Measurements from ENCODE around the gene GALNT5. TPM values are rescaled to one million over a fixed set of nuclear protein-coding genes. Genes with fewer than 3 reads are reported as not detected.
"Not testable (repeated sequence)": the region's sequence is repeated elsewhere in the genome, so short reads cannot be mapped to it uniquely, and the experiment has no call there.

Gene GALNT5
- total RNA-seq, result 0.35 TPM
- long read RNA-seq, partial matches to known transcripts, result 1 of 1 reads
- long read RNA-seq, other reads (novel, unspliced or antisense), result 0 of 1 reads

GRCh38 chr2:157257312-157258252 is at the start of gene GALNT5:
Gene GALNT5 (plus strand): TSS chr2:157257705. CDS start chr2:157258083, 378 bp downstream.
- DNase-seq (ENCODE audit: low spot score), result no peak
- intact Hi-C loops (cut with DNase I), result no loop called here

- intact Hi-C loops (cut with DNase I), result no loop called here
- no peak for DNase-seq (ENCODE audit: low spot score)
Measured at GRCh38 chr2:157216286-157216965, 41.1 kb upstream of the GALNT5 start.

- intact Hi-C loops (cut with DNase I), result no loop called here
Measured at GRCh38 chr2:157217409-157217808, 40.1 kb upstream of the GALNT5 start.

GRCh38 chr2:157218911-157219310 is 38.6 kb upstream of the GALNT5 start:
- DNase-seq (ENCODE audit: low spot score), result no peak
- intact Hi-C loops (cut with DNase I), result no loop called here

More at GRCh38 chr2:157217409-157217808, 40.1 kb upstream of the GALNT5 start:
- DNase-seq (ENCODE audit: low spot score), result no peak

GRCh38 chr2:157220502-157220901 is 37.0 kb upstream of the GALNT5 start:
- intact Hi-C loops (cut with DNase I), result no loop called here
- no peak for DNase-seq (ENCODE audit: low spot score)

- intact Hi-C loops (cut with DNase I), result no loop called here
Measured at GRCh38 chr2:157221394-157221988, 36.0 kb upstream of the GALNT5 start.

GRCh38 chr2:157223624-157224205 is 33.8 kb upstream of the GALNT5 start:
- no peak for DNase-seq (ENCODE audit: low spot score)
- intact Hi-C loops (cut with DNase I), result no loop called here

More at GRCh38 chr2:157221394-157221988, 36.0 kb upstream of the GALNT5 start:
- DNase-seq (ENCODE audit: low spot score), result no peak

- intact Hi-C loops (cut with DNase I); DNase-seq (ENCODE audit: low spot score): not testable (repeated sequence)
Measured at GRCh38 chr2:157224448-157224847, 33.1 kb upstream of the GALNT5 start.

GRCh38 chr2:157227592-157227991 is 29.9 kb upstream of the GALNT5 start:
- no peak for DNase-seq (ENCODE audit: low spot score)

GRCh38 chr2:157228946-157229345 is 28.6 kb upstream of the GALNT5 start:
- intact Hi-C loops (cut with DNase I), result no loop called here
- no peak for DNase-seq (ENCODE audit: low spot score)

More at GRCh38 chr2:157227592-157227991, 29.9 kb upstream of the GALNT5 start:
- intact Hi-C loops (cut with DNase I), result no loop called here

GRCh38 chr2:157229572-157229971 is 27.9 kb upstream of the GALNT5 start:
- DNase-seq (ENCODE audit: low spot score), result no peak
- intact Hi-C loops (cut with DNase I), result no loop called here

- DNase-seq (ENCODE audit: low spot score), result no peak
- intact Hi-C loops (cut with DNase I), result no loop called here
Measured at GRCh38 chr2:157231476-157231875, 26.0 kb upstream of the GALNT5 start.

GRCh38 chr2:157233506-157233905 is 24.0 kb upstream of the GALNT5 start:
- intact Hi-C loops (cut with DNase I), result no loop called here
- DNase-seq (ENCODE audit: low spot score), result no peak

- intact Hi-C loops (cut with DNase I), result no loop called here
- DNase-seq (ENCODE audit: low spot score), result no peak
Measured at GRCh38 chr2:157236404-157236803, 21.1 kb upstream of the GALNT5 start.

- intact Hi-C loops (cut with DNase I), result no loop called here
- DNase-seq (ENCODE audit: low spot score), result no peak
Measured at GRCh38 chr2:157238296-157238695, 19.2 kb upstream of the GALNT5 start.

- intact Hi-C loops (cut with DNase I), result no loop called here
- DNase-seq (ENCODE audit: low spot score), result no peak
Measured at GRCh38 chr2:157244691-157245090, 12.8 kb upstream of the GALNT5 start.

GRCh38 chr2:157245144-157245840 is 12.2 kb upstream of the GALNT5 start:
- intact Hi-C loops (cut with DNase I), result no loop called here
- no peak for DNase-seq (ENCODE audit: low spot score)

- intact Hi-C loops (cut with DNase I), result no loop called here
- no peak for DNase-seq (ENCODE audit: low spot score)
Measured at GRCh38 chr2:157245846-157246764, 11.4 kb upstream of the GALNT5 start.
